ENCODE measurements around the gene COG2.
A peak's percentile ranks its signal among the peaks of the same experiment; 100 is the strongest.

COG2 gene

DNA sequence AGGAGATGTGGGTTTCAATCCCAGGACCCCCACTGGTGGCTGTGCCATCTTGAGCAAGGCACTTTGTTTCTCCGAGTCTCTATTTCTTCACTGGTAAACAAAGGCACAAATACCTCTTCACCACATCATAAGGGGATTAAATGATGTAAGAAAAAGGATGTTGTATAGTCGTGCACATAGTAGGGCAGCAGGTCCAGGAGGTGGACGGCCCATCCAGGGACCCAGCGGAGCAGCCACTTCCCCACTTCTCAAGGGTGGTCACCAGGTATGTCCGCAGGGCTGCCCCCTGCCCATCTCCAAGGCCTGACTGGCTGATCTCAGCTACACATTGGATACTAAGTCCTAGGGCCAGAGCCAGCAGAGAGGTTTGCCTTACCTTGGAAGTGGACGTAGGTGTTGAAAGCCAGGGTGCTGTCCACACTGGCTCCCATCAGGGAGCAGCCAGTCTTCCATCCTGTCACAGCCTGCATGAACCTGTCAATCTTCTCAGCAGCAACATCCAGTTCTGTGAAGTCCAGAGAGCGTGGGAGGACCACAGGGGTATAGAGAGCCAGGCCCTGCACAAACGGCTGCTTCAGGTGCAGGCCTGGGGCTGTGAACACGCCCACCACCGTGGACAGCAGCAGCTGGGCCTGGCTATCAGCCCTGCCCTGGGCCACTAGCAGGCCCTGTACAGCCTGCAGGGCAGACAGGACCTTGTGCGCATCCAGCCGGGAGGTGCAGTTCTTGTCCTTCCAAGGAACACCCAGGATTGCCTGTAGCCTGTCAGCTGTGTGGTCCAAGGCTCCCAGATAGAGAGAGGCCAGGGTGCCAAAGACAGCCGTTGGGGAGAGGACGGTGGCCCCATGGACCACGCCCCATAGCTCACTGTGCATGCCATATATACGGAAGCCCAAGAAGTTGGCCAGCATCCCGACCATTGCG lies 67.6 kb downstream of the COG2 start:
- H3K4me3 ChIP-seq (ENCODE audit: low read depth, low read length) = no peak overlapping the region
- H3K9me3 ChIP-seq (ENCODE audit: control insufficient read depth, insufficient read depth, low read depth, low read length) = no peaks in the 10 kb centered on the region
- ChIA-PET CTCF (interaction anchor here (0.7 kb wide), 1 partner anchor 440 kb away, joined by 3 read pairs; no protein-coding TSS in a partner anchor), POLR2A (no interaction called here)
- H3K4me1 ChIP-seq (ENCODE audit: control insufficient read depth, insufficient read depth, low read length) = no peaks in the 10 kb centered on the region
- H3K27ac ChIP-seq (ENCODE audit: extremely low read depth, low read depth, low read length) = no peak overlapping the region
- no peaks in the 10 kb centered on the region for H3K36me3 ChIP-seq (ENCODE audit: control insufficient read depth in 2 of 2, insufficient read depth in 1 of 2, low read length in 2 of 2)
- TF ChIP-seq ZNF626 (tag by site-specific recombination; IDR thresholded peaks at IDR 0.05) = no peak
- TF ChIP-seq, protein P1, sequence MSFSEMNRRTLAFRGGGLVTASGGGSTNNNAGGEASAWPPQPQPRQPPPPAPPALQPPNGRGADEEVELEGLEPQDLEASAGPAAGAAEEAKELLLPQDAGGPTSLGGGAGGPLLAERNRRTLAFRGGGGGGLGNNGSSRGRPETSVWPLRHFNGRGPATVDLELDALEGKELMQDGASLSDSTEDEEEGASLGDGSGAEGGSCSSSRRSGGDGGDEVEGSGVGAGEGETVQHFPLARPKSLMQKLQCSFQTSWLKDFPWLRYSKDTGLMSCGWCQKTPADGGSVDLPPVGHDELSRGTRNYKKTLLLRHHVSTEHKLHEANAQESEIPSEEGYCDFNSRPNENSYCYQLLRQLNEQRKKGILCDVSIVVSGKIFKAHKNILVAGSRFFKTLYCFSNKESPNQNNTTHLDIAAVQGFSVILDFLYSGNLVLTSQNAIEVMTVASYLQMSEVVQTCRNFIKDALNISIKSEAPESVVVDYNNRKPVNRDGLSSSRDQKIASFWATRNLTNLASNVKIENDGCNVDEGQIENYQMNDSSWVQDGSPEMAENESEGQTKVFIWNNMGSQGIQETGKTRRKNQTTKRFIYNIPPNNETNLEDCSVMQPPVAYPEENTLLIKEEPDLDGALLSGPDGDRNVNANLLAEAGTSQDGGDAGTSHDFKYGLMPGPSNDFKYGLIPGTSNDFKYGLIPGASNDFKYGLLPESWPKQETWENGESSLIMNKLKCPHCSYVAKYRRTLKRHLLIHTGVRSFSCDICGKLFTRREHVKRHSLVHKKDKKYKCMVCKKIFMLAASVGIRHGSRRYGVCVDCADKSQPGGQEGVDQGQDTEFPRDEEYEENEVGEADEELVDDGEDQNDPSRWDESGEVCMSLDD (tag by site-specific recombination; IDR thresholded peaks at IDR 0.05) = no peak
- TF ChIP-seq, protein P2, sequence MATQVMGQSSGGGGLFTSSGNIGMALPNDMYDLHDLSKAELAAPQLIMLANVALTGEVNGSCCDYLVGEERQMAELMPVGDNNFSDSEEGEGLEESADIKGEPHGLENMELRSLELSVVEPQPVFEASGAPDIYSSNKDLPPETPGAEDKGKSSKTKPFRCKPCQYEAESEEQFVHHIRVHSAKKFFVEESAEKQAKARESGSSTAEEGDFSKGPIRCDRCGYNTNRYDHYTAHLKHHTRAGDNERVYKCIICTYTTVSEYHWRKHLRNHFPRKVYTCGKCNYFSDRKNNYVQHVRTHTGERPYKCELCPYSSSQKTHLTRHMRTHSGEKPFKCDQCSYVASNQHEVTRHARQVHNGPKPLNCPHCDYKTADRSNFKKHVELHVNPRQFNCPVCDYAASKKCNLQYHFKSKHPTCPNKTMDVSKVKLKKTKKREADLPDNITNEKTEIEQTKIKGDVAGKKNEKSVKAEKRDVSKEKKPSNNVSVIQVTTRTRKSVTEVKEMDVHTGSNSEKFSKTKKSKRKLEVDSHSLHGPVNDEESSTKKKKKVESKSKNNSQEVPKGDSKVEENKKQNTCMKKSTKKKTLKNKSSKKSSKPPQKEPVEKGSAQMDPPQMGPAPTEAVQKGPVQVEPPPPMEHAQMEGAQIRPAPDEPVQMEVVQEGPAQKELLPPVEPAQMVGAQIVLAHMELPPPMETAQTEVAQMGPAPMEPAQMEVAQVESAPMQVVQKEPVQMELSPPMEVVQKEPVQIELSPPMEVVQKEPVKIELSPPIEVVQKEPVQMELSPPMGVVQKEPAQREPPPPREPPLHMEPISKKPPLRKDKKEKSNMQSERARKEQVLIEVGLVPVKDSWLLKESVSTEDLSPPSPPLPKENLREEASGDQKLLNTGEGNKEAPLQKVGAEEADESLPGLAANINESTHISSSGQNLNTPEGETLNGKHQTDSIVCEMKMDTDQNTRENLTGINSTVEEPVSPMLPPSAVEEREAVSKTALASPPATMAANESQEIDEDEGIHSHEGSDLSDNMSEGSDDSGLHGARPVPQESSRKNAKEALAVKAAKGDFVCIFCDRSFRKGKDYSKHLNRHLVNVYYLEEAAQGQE (tag by site-specific recombination; IDR thresholded peaks at IDR 0.05) = peak; percentile 45; the same call in 1 of the 2 replicates

DNA sequence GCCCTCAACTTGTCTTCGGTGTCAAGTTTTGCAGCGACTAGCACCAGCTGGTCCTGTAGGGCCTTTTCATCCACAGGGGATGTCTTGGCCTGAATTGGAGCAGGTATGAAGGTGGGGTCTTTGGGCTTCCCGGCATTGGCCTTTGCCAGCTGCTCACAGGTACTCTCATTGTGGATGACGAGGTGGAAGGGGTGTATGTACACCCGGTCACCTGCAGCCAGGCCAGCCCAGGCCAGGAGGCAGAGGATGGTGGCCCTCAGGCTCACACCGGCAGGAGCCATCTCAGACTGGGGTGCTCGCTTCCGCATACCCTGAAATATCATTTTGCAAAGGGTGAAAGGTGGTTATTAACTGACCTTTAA lies 68.2 kb downstream of the COG2 start:
- ChIA-PET CTCF (interaction anchor here (0.7 kb wide), 1 partner anchor 439 kb away, joined by 3 read pairs; no protein-coding TSS in a partner anchor), POLR2A (no interaction called here)
- no peaks in the 10 kb centered on the region for H3K36me3 ChIP-seq (ENCODE audit: control insufficient read depth in 2 of 2, insufficient read depth in 1 of 2, low read length in 2 of 2)
- H3K27ac ChIP-seq (ENCODE audit: extremely low read depth, low read depth, low read length) = no peak overlapping the region
- no peak overlapping the region for H3K4me3 ChIP-seq (ENCODE audit: low read depth, low read length)
- no peaks in the 10 kb centered on the region for H3K9me3 ChIP-seq (ENCODE audit: control insufficient read depth, insufficient read depth, low read depth, low read length)
- no peaks in the 10 kb centered on the region for H3K4me1 ChIP-seq (ENCODE audit: control insufficient read depth, insufficient read depth, low read length)
- no peak for TF ChIP-seq ZNF610 (tag by site-specific recombination; IDR thresholded peaks at IDR 0.05; ENCODE audit: borderline replicate concordance)
- no peak for TF ChIP-seq ZNF157 (tag by site-specific recombination; IDR thresholded peaks at IDR 0.05)
- TF ChIP-seq ZNF24 (tag by site-specific recombination; IDR thresholded peaks at IDR 0.05) = no peak
- TF ChIP-seq ZNF701 (tag by site-specific recombination; IDR thresholded peaks at IDR 0.05) = no peak
- no peak for TF ChIP-seq KLF1 (tag by site-specific recombination; IDR thresholded peaks at IDR 0.05)
- TF ChIP-seq ZNF341 (tag by site-specific recombination; IDR thresholded peaks at IDR 0.05; ENCODE audit: low read depth) = no peak
- TF ChIP-seq, protein P3, sequence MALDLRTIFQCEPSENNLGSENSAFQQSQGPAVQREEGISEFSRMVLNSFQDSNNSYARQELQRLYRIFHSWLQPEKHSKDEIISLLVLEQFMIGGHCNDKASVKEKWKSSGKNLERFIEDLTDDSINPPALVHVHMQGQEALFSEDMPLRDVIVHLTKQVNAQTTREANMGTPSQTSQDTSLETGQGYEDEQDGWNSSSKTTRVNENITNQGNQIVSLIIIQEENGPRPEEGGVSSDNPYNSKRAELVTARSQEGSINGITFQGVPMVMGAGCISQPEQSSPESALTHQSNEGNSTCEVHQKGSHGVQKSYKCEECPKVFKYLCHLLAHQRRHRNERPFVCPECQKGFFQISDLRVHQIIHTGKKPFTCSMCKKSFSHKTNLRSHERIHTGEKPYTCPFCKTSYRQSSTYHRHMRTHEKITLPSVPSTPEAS (tag by site-specific recombination; IDR thresholded peaks at IDR 0.05) = no peak
- no peak for TF ChIP-seq ZNF23 (tag by site-specific recombination; IDR thresholded peaks at IDR 0.05; ENCODE audit: borderline replicate concordance)
- TF ChIP-seq, protein P4, sequence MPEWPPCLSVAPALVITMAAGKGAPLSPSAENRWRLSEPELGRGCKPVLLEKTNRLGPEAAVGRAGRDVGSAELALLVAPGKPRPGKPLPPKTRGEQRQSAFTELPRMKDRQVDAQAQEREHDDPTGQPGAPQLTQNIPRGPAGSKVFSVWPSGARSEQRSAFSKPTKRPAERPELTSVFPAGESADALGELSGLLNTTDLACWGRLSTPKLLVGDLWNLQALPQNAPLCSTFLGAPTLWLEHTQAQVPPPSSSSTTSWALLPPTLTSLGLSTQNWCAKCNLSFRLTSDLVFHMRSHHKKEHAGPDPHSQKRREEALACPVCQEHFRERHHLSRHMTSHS (tag by site-specific recombination; IDR thresholded peaks at IDR 0.05) = no peak
- TF ChIP-seq, protein P5, sequence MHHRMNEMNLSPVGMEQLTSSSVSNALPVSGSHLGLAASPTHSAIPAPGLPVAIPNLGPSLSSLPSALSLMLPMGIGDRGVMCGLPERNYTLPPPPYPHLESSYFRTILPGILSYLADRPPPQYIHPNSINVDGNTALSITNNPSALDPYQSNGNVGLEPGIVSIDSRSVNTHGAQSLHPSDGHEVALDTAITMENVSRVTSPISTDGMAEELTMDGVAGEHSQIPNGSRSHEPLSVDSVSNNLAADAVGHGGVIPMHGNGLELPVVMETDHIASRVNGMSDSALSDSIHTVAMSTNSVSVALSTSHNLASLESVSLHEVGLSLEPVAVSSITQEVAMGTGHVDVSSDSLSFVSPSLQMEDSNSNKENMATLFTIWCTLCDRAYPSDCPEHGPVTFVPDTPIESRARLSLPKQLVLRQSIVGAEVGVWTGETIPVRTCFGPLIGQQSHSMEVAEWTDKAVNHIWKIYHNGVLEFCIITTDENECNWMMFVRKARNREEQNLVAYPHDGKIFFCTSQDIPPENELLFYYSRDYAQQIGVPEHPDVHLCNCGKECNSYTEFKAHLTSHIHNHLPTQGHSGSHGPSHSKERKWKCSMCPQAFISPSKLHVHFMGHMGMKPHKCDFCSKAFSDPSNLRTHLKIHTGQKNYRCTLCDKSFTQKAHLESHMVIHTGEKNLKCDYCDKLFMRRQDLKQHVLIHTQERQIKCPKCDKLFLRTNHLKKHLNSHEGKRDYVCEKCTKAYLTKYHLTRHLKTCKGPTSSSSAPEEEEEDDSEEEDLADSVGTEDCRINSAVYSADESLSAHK (tag by site-specific recombination; IDR thresholded peaks at IDR 0.05) = no peak
- TF ChIP-seq, protein P6, sequence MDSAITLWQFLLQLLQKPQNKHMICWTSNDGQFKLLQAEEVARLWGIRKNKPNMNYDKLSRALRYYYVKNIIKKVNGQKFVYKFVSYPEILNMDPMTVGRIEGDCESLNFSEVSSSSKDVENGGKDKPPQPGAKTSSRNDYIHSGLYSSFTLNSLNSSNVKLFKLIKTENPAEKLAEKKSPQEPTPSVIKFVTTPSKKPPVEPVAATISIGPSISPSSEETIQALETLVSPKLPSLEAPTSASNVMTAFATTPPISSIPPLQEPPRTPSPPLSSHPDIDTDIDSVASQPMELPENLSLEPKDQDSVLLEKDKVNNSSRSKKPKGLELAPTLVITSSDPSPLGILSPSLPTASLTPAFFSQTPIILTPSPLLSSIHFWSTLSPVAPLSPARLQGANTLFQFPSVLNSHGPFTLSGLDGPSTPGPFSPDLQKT (IDR thresholded peaks at IDR 0.05; ENCODE audit: borderline replicate concordance, low read depth, low read length) = no peak
- TF ChIP-seq, protein P7, sequence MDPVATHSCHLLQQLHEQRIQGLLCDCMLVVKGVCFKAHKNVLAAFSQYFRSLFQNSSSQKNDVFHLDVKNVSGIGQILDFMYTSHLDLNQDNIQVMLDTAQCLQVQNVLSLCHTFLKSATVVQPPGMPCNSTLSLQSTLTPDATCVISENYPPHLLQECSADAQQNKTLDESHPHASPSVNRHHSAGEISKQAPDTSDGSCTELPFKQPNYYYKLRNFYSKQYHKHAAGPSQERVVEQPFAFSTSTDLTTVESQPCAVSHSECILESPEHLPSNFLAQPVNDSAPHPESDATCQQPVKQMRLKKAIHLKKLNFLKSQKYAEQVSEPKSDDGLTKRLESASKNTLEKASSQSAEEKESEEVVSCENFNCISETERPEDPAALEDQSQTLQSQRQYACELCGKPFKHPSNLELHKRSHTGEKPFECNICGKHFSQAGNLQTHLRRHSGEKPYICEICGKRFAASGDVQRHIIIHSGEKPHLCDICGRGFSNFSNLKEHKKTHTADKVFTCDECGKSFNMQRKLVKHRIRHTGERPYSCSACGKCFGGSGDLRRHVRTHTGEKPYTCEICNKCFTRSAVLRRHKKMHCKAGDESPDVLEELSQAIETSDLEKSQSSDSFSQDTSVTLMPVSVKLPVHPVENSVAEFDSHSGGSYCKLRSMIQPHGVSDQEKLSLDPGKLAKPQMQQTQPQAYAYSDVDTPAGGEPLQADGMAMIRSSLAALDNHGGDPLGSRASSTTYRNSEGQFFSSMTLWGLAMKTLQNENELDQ (tag by site-specific recombination; IDR thresholded peaks at IDR 0.05; ENCODE audit: low read depth) = no peak
- no peak for TF ChIP-seq SETDB1 (IDR thresholded peaks at IDR 0.05; ENCODE audit: insufficient read length, low read length)
- no peak for TF ChIP-seq ZNF114 (tag by site-specific recombination; IDR thresholded peaks at IDR 0.05)
